ENCODE results near the gene TCEA3. TPM values are rescaled to one million over a fixed set of nuclear protein-coding genes. Genes with fewer than 3 reads are reported as not detected.

The TCEA3 gene
- total RNA-seq, 2 experiments from 2014 or later, result 7.0 to 8.3 TPM

DNA sequence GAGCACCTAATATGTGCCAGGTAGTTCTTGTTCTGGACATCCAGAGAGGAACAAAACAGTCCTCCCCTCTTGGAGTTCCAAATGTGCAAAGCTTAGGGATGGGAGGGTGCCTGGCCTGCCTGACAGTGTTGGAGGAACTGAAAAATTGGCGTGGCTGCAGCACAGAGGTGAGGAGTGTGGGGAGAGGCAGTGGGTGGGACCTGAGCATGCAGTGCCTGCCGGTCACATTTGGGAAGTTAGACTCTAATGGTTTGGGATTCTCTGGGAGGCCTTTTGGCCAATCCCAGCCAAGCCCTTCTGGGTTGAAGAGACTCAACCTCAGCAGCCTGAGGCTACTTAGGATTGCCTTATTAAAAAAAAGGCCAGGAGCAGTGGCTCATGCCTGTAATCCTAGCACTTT is 2.3 kb upstream of the TCEA3 start:
- CTCF ChIA-PET, result no interaction called here

DNA sequence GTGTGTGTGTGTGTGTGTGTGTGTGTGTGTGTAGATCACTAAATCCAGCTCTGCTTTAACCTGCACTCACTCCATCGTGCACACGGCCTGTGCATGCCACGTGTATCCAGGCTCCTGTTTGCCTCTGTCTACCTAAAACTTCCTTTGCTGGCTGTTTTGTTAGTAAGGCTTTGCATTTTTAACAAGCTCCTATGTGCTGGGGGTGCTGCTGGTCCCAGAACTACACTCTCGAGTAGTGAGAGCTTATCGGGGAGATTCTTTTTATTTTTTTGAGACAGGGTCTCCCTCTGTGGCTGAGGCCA is 596 bp upstream of the TCEA3 start:
- Mint-ChIP-seq H3K4me1 (ENCODE audit: low read depth) (peaks cover 24% of the 10 kb centered on the region), H3K9me3 (no peaks in the 10 kb centered on the region), H3K4me3 (peak overlapping the region; percentile 76), H3K27me3 (peaks cover 8% of the 10 kb centered on the region), H3K27ac (no peak overlapping the region), H3K36me3 (ENCODE audit: low read depth) (no peaks in the 10 kb centered on the region)
- CTCF ChIA-PET, result interaction anchor here (0.7 to 2.3 kb wide), 3 partner anchors 21 to 233 kb away, joined by 3 to 17 read pairs (median 4); no protein-coding TSS in a partner anchor
- no peak for DNase-seq
- intact Hi-C loops (cut with micrococcal nuclease), result no loop called here
- ATAC-seq, result no peak
- POLR2A ChIA-PET, result interaction anchor here (1.9 kb wide), 1 partner anchor 21 kb away, joined by 4 read pairs; no protein-coding TSS in a partner anchor
- TF ChIP-seq, protein P1, sequence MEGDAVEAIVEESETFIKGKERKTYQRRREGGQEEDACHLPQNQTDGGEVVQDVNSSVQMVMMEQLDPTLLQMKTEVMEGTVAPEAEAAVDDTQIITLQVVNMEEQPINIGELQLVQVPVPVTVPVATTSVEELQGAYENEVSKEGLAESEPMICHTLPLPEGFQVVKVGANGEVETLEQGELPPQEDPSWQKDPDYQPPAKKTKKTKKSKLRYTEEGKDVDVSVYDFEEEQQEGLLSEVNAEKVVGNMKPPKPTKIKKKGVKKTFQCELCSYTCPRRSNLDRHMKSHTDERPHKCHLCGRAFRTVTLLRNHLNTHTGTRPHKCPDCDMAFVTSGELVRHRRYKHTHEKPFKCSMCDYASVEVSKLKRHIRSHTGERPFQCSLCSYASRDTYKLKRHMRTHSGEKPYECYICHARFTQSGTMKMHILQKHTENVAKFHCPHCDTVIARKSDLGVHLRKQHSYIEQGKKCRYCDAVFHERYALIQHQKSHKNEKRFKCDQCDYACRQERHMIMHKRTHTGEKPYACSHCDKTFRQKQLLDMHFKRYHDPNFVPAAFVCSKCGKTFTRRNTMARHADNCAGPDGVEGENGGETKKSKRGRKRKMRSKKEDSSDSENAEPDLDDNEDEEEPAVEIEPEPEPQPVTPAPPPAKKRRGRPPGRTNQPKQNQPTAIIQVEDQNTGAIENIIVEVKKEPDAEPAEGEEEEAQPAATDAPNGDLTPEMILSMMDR (IDR thresholded peaks at IDR 0.05), result no peak

More for the DNA sequence above, 2.3 kb upstream of the TCEA3 start:
- Mint-ChIP-seq H3K9me3 (no peaks in the 10 kb centered on the region), H3K4me1 (ENCODE audit: low read depth) (peaks cover 24% of the 10 kb centered on the region), H3K36me3 (ENCODE audit: low read depth) (no peaks in the 10 kb centered on the region), H3K27me3 (peaks cover 8% of the 10 kb centered on the region), H3K27ac (no peak overlapping the region), H3K4me3 (no peak overlapping the region)
- TF ChIP-seq, protein P1 (IDR thresholded peaks at IDR 0.05), result no peak
- DNase-seq, result no peak
- POLR2A ChIA-PET, result no interaction called here
- intact Hi-C loops (cut with micrococcal nuclease), result no loop called here
- ATAC-seq, result no peak

DNA sequence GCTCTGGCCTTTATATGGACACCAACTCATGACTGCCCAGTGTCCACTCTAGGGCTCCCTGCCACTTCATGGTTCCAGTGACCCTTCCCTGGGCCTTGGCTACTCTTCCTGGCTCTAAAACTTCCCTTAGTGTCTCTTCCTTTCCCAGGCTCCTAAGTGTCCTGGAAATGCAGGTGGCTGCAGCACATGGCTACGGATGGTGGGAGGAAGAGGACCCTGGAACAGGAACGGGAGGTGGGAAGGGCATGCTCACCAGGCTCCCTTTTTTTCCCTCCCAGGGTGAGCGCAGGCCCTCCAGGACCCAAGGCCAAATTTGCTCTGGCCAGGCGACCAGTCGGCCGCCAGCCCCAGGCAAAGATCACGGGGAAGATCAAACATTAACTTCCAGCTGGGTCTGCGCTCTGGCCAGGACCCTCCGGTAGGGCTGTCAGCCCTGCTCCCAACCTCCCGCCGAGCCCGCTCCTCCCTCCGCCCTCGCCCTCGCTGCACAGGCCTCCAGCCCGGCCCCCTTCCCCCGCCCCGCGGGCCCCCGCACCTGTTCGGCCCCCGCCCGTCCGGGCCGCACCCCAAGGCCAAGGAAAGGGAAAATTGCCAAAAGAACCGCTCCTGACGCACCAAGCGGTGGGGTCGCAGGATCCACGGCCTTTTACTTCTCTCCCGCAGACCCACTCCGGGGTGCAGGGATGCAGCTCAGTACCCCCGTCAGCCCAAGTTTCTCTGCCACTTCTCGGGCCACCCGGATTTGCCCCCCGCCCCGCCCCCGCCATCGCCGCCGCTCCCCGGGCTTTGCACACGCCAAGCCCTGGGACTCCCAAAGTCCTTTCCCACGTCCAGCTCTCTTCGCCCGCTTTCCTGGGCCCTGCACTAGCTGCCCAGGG is 894 bp downstream of the TCEA3 start:
- intact Hi-C loops (cut with micrococcal nuclease), result no loop called here
- DNase-seq, result peak; percentile 10
- H3K4me1 Mint-ChIP-seq (ENCODE audit: low read depth), result peaks cover 24% of the 10 kb centered on the region
- peak overlapping the region; percentile 78 for H3K27ac Mint-ChIP-seq
- CTCF ChIA-PET, result interaction anchor here (0.9 to 2.3 kb wide), 5 partner anchors 17 to 213 kb away, joined by 3 to 17 read pairs (median 4); no protein-coding TSS in a partner anchor
- no peaks in the 10 kb centered on the region for H3K9me3 Mint-ChIP-seq
- TF ChIP-seq, protein P1 (IDR thresholded peaks at IDR 0.05), result no peak
- POLR2A ChIA-PET, result interaction anchor here (0.6 to 1.9 kb wide), 5 partner anchors 12 to 207 kb away, joined by 3 to 6 read pairs (median 4); no protein-coding TSS in a partner anchor
- no peak for ATAC-seq
- H3K4me3 Mint-ChIP-seq, result peak overlapping the region; percentile 76
- H3K36me3 Mint-ChIP-seq (ENCODE audit: low read depth), result no peaks in the 10 kb centered on the region
- peaks cover 8% of the 10 kb centered on the region for H3K27me3 Mint-ChIP-seq

DNA sequence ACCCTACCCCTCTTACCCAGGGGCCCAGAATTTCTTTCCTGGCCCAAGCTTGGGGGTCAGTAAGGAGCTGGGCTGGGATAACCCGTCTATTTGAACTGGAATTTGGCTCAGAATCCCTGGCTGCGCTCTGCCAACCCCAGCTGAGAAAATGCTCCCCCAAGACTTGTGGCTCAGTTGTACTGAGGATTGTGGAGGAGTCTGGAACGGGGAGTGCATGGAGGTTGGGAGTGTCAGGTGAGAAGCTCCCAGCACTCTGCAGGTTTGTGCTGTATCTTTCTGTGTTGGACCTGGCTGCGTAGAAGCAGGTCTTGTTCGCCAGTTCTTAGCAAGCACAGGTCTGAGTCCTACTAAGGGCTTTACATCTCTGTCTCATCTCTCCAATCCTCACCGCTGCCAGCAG is 1.6 kb downstream of the TCEA3 start:
- ChIA-PET CTCF (interaction anchor here (1.1 to 4.0 kb wide), 7 partner anchors 11 to 268 kb away, joined by 3 to 22 read pairs (median 5); no protein-coding TSS in a partner anchor), POLR2A (interaction anchor here (0.6 to 1.7 kb wide), 8 partner anchors 11 to 208 kb away, joined by 3 to 7 read pairs (median 4); partner anchors contain the start of gene HNRNPR)
- Mint-ChIP-seq H3K4me1 (ENCODE audit: low read depth) (peaks cover 24% of the 10 kb centered on the region), H3K9me3 (no peaks in the 10 kb centered on the region), H3K27ac (peak overlapping the region; percentile 78), H3K27me3 (peaks cover 8% of the 10 kb centered on the region), H3K36me3 (ENCODE audit: low read depth) (no peaks in the 10 kb centered on the region), H3K4me3 (peak overlapping the region; percentile 76)
- DNase-seq (no peak), ATAC-seq (no peak)
- intact Hi-C loops (cut with micrococcal nuclease), result no loop called here
- TF ChIP-seq, protein P1 (IDR thresholded peaks at IDR 0.05), result no peak
